Breast epithelium (tissue), 4 donors: Measurements from ENCODE around the gene LIPJ. TPM values are rescaled to one million over a fixed set of nuclear protein-coding genes. Genes with fewer than 3 reads are reported as not detected.

Experiments
- DNase-seq, 2 donors: peaks; one replicate each; pipeline ENCODE4 v3.0.0-alpha.2; 2019; ENCODE audit warnings: low spot score in 2 of 2
- H3K27ac ChIP-seq, 2 donors: fragments of 200-600 bp; sonication (generic) in 1 of 2; one replicate each; pipeline ENCODE4 v1.5.1; 2016 to 2019; ENCODE audit warnings: mild to moderate bottlenecking in 1 of 2
- H3K27me3 ChIP-seq, 2 donors: fragments of 200-600 bp; sonication (generic) in 1 of 2; one replicate each; pipeline versions ENCODE4 v1.5.1 to v1.6.0; 2017 to 2019; ENCODE audit warnings: control low read depth in 1 of 2, mild to moderate bottlenecking in 1 of 2
- H3K36me3 ChIP-seq: fragments of 200-600 bp; one replicate; pipeline ENCODE4 v1.5.1; 2019
- H3K4me1 ChIP-seq, 2 donors: fragments of 200-600 bp; sonication (generic); one replicate each; pipeline ENCODE4 v1.5.1; 2016 to 2019; ENCODE audit warnings: control low read depth in 1 of 2
- H3K4me3 ChIP-seq, 3 donors: fragments of 200-600 bp; sonication (generic); 1 replicate in 2 of 3; 2 replicates in 1 of 3; pipeline ENCODE4 v1.5.1; 2016 to 2019; ENCODE audit warnings: mild to moderate bottlenecking in 3 of 3, moderate library complexity in 2 of 3
- H3K9me3 ChIP-seq, 2 donors: fragments of 200-600 bp; sonication (generic) in 1 of 2; one replicate each; pipeline ENCODE4 v1.5.1; 2016 to 2019; ENCODE audit warnings: control low read depth in 1 of 2
- POLR2A ChIP-seq: fragments of 450-650 bp; IDR thresholded peaks from one replicate; pipeline ENCODE4 v1.6.1; 2016; ENCODE audit warnings: antibody characterized with exemption, mild to moderate bottlenecking, moderate library complexity
- POLR2AphosphoS5 ChIP-seq, 3 donors: sonication (generic); formaldehyde crosslinking; IDR thresholded peaks; one replicate each; pipeline ENCODE4 v1.6.1; 2017; ENCODE audit warnings: antibody characterized with exemption in 3 of 3
- intact Hi-C: fragments of 100-400 bp; cut with DNase I; formaldehyde crosslinking; loops from one replicate; pipeline ENCODE4 v1.15.1; 2023; ENCODE audit warnings: low total_unique reads
- total RNA-seq, 3 donors: library from RNA; depleted of rRNA; stranded (reverse); fragments of >200 nt; gene quantifications; one replicate each; pipeline ENCODE4 v1.1.0, GENCODE V29; 2016
- TF ChIP-seq, protein P1 (sequence below), 3 donors: fragments of 450-650 bp; IDR thresholded peaks; one replicate each; pipeline ENCODE4 v1.5.1; 2016 to 2017; ENCODE audit warnings: antibody characterized with exemption in 3 of 3, mild to moderate bottlenecking in 3 of 3, moderate library complexity in 3 of 3

The LIPJ gene
- total RNA-seq, 3 donors from 2014 or later = 0.32 to 2.5 (median 0.33) TPM

DNA sequence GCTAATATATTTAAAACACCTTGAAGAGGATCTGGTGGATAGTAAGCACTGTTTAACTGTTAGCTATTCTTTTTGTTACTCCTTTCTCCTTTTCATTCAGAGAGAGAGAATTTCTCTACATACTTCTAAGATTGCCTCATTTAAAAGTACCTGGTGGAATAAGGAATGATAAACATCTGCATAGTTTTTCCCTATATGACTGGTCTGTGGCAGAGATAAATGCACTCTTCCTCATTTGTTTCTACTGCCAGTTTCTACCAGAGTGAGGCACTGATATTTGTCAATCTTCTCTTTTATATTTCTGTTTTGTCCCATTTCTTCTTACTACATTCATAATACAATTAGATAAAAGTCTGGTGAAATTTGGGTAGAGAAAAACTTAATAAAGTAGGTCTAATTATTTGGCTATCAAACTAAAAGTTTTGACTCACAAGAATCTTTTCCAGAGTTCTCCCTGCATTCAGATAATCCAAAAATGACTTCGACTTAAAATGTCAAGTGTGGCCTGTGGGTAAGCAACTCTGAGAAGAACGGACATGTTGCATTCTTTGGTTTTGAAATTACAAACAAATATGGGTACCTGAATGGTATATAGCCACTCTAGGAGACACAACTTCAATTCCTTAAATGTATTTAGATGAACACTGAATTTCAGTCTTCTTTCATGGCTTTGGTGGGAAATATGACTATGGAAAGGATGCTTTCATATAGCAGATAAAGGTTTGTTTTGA lies 42.3 kb upstream of the LIPJ start:
- Histone ChIP-seq H3K27me3 (no peaks in the 10 kb centered on the region), H3K4me3 (no peak overlapping the region), H3K27ac (no peak overlapping the region), H3K9me3 (no peaks in the 10 kb centered on the region), H3K36me3 (no peaks in the 10 kb centered on the region), H3K4me1 (no peaks in the 10 kb centered on the region)
- DNase-seq = no peak
- intact Hi-C loops = no loop called here
- TF ChIP-seq POLR2AphosphoS5 (IDR thresholded peaks at IDR 0.05) (no peak), POLR2A (no peak)
- TF ChIP-seq, protein P1, sequence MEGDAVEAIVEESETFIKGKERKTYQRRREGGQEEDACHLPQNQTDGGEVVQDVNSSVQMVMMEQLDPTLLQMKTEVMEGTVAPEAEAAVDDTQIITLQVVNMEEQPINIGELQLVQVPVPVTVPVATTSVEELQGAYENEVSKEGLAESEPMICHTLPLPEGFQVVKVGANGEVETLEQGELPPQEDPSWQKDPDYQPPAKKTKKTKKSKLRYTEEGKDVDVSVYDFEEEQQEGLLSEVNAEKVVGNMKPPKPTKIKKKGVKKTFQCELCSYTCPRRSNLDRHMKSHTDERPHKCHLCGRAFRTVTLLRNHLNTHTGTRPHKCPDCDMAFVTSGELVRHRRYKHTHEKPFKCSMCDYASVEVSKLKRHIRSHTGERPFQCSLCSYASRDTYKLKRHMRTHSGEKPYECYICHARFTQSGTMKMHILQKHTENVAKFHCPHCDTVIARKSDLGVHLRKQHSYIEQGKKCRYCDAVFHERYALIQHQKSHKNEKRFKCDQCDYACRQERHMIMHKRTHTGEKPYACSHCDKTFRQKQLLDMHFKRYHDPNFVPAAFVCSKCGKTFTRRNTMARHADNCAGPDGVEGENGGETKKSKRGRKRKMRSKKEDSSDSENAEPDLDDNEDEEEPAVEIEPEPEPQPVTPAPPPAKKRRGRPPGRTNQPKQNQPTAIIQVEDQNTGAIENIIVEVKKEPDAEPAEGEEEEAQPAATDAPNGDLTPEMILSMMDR (IDR thresholded peaks at IDR 0.05) = no peak

DNA sequence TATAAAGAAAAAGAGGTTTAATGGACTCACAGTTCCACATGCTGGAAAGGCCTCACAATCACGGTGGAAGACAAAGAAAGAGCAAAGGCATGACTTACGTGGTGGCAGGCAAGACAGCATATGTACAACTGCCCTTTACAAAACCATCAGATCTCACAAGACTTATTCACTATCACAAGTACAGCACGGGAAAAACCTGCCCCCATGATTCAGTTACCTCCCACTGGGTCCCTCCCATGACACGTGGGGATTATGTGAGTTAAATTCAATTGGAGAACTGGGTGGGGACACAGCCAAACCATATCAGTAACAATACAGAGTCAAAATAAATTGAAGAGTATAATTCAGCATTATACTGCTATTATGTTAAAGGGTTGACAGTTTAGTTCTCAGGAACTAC lies 41.2 kb upstream of the LIPJ start:
- H3K27me3 ChIP-seq = no peaks in the 10 kb centered on the region
- TF ChIP-seq POLR2A (no peak), POLR2AphosphoS5 (IDR thresholded peaks at IDR 0.05) (no peak)
- TF ChIP-seq, protein P1 (IDR thresholded peaks at IDR 0.05) = no peak
- no peak overlapping the region for H3K27ac ChIP-seq
- H3K4me3 ChIP-seq = no peak overlapping the region
- intact Hi-C loops = no loop called here
- H3K36me3 ChIP-seq = no peaks in the 10 kb centered on the region
- no peak for DNase-seq
- no peaks in the 10 kb centered on the region for H3K9me3 ChIP-seq
- H3K4me1 ChIP-seq = no peaks in the 10 kb centered on the region

DNA sequence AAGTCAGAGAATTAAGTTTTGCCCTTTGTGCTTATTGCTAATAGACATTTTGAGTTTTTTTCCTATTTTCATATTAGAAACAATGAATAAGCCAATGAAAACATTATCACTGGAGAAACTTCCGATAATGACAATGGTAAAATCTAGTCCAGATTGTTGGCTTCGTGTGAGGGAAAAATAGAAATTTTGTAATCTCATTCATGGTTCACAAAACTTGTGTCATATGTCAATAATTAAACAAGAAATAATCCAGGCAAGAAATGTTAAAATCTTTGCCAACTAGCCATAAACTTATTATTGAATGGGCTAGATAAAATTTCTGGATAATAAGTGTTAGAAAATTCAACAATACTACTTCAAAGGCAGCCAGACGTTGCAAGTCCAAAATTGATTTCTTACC lies 40.1 kb upstream of the LIPJ start:
- H3K9me3 ChIP-seq = no peaks in the 10 kb centered on the region
- TF ChIP-seq POLR2AphosphoS5 (IDR thresholded peaks at IDR 0.05) = no peak
- TF ChIP-seq POLR2A = no peak
- TF ChIP-seq, protein P1 (IDR thresholded peaks at IDR 0.05) = no peak
- H3K36me3 ChIP-seq = no peaks in the 10 kb centered on the region
- no peak for DNase-seq
- no peak overlapping the region for H3K4me3 ChIP-seq
- H3K4me1 ChIP-seq = no peaks in the 10 kb centered on the region
- H3K27me3 ChIP-seq = no peaks in the 10 kb centered on the region
- H3K27ac ChIP-seq = no peak overlapping the region
- intact Hi-C loops = no loop called here

DNA sequence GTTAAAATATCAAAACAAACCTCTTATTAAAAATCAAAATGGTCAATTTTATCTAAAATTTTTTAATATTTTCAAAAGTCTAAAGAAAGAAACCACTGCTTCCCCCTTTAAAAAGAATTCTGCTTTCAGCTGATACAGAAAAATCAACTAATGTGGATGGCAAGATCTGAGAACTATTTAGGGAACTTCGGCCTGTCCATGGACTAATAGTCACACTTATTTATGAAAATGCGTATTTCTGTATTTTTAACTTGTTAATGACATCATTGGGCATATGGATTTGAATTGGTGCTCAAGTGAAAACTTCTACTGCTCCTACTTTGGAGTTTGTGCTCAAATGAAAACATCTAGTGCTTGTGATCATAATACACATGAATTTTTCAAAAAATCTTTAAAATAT lies 35.3 kb upstream of the LIPJ start:
- no peak for DNase-seq
- no peak overlapping the region for H3K27ac ChIP-seq
- H3K9me3 ChIP-seq = no peaks in the 10 kb centered on the region
- no peaks in the 10 kb centered on the region for H3K36me3 ChIP-seq
- intact Hi-C loops = loop anchor here (10.0 kb wide), 1 partner anchor 1576 kb away; no protein-coding TSS in a partner anchor
- no peak for TF ChIP-seq POLR2A
- TF ChIP-seq, protein P1 (IDR thresholded peaks at IDR 0.05) = no peak
- no peak for TF ChIP-seq POLR2AphosphoS5 (IDR thresholded peaks at IDR 0.05)
- no peaks in the 10 kb centered on the region for H3K4me1 ChIP-seq
- no peak overlapping the region for H3K4me3 ChIP-seq
- H3K27me3 ChIP-seq = no peaks in the 10 kb centered on the region

DNA sequence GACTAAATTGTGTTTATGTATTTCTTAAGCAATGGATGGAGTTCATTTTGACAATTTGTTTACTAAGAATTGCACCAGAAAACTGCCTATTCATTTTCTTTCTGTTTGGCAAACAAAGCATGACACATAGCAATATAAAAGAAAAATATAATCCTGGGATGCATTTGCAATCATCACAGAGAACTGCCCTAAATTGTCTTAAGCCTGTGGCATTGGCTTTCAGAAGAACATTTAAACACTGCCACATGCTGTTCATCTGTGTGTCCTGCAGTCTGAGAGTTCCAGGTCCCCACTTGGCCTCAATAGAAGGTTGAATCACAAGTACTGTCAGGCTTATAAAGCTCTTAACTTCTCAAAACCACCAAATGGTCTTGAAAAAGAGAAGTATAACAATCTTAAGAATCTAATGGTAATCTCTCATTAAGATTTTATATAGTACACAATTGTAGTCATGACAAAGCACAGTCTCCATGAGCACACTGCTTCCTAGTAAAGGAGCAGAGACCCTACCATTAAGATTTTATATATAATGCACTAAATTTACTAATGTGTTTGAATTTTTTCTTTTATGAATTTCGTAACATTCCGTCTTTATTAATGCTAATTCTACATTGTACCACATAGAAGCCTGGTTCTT lies 33.3 kb upstream of the LIPJ start:
- no peak overlapping the region for H3K27ac ChIP-seq
- H3K9me3 ChIP-seq = no peaks in the 10 kb centered on the region
- intact Hi-C loops = loop anchor here (10.0 kb wide), 1 partner anchor 1578 kb away; no protein-coding TSS in a partner anchor
- DNase-seq = peak in 1 of 2 donors; percentile 56
- H3K4me1 ChIP-seq = no peaks in the 10 kb centered on the region
- TF ChIP-seq POLR2A (no peak), POLR2AphosphoS5 (IDR thresholded peaks at IDR 0.05) (peak in 1 of 3 donors; percentile 48)
- TF ChIP-seq, protein P1 (IDR thresholded peaks at IDR 0.05) = peak; percentile 52 to 88 (median 80)
- H3K27me3 ChIP-seq = no peaks in the 10 kb centered on the region
- H3K36me3 ChIP-seq = no peaks in the 10 kb centered on the region
- no peak overlapping the region for H3K4me3 ChIP-seq
